Umbilical cord (tissue), 2 donors: ENCODE results near the gene MASTL. TPM values are rescaled to one million over a fixed set of nuclear protein-coding genes. Genes with fewer than 3 reads are reported as not detected.

Experiments used
- DNase-seq: peaks from one replicate; pipeline ENCODE4 v3.0.0-alpha.2; 2015; ENCODE audit warnings: low spot score
- total RNA-seq: library from RNA; depleted of rRNA; stranded (reverse); fragments of >200 nt; gene quantifications from one replicate; pipeline ENCODE4 v1.2.3, GENCODE V29; 2014; ENCODE audit warnings: low replicate concordance; ENCODE audit not compliant: insufficient read depth

Gene MASTL
- total RNA-seq, 1 donor from 2014 or later = 9.6 TPM

DNA sequence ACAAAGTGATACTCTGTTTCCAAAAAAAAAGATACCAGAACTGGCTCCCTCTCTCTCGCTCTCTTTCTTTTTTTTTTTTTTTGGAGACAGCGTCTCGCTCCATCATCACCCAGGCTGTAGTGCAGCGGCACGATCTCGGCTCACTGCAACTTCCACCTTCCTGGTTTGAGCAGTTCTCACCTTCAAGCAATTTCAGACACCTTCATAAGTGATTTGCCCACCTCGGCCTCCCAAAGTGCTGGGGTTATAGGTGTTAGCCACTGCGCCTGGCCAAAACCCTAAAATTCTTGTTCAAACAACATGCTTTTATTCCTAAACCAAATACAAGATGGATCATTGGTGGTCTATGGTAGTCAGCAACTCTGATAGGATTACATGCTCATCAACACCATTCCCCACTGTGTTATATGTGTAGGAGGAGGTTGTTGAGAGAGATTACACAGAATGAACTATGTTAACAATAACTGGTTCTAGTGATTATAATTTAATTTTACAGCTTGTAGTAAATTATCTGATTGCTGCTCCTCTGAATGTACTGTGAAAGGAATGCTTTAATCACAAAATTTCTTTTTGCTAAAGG lies 69.9 kb downstream of the MASTL start:
- DNase-seq = no peak

- no peak for DNase-seq
Observed at GRCh38 chr10:27225642-27226257, 70.6 kb downstream of the MASTL start.

GRCh38 chr10:27230022-27230421 lies 74.9 kb downstream of the MASTL start:
- DNase-seq = no peak

DNA sequence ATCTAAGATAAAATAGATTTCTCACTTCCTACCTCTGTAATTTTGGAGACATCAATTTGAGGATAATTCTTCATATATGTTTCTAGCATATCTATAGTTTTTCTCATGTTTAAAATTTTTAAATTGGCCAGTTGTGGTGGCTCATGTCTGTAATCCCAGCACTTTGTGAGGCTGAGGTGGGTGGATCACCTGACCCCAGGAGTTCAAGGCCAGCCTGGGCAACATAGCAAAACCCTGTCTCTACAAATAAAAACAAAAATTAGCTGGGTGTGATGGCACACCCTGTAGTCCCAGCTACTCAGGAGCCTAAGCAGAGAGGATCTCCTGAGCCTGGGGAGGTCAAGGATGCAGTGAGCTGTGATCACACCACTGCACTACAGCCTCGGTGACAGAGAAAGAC lies 80.6 kb downstream of the MASTL start:
- DNase-seq = no peak

Other genes starting within 250 kb of the MASTL start
- gene ANKRD26, start 54.9 kb upstream of the MASTL start, total RNA-seq = 8.9 TPM
- 100 TPM for gene YME1L1, start 968 bp upstream of the MASTL start, total RNA-seq
- gene ACBD5, start 85.4 kb downstream of the MASTL start, total RNA-seq = 7.9 TPM